Loucy (cell line): ENCODE measurements around the gene IDH2.

ENCODE experiments used
- H2AFZ ChIP-seq: fragments of 200-600 bp; sonication (generic); 2 replicates; pipeline ENCODE4 v1.6.0; 2016; ENCODE audit warnings: antibody characterized with exemption, mild to moderate bottlenecking, low read length, moderate library complexity
- H3F3A ChIP-seq: fragments of 200-600 bp; 2 replicates; pipeline ENCODE4 v1.6.0; 2016; ENCODE audit warnings: antibody characterized with exemption, low read depth, mild to moderate bottlenecking
- H3K27me3 ChIP-seq: fragments of 200-600 bp; sonication (generic); 2 replicates; pipeline ENCODE4 v1.6.1; 2014; ENCODE audit warnings: low read length, mild to moderate bottlenecking; ENCODE audit not compliant: insufficient read depth, poor library complexity, severe bottlenecking
- H3K36me3 ChIP-seq: fragments of 200-600 bp; sonication (generic); 2 replicates; pipeline ENCODE4 v1.6.1; 2016; ENCODE audit warnings: low read length; ENCODE audit not compliant: insufficient read depth
- H3K4me1 ChIP-seq: fragments of 200-600 bp; sonication (generic); 2 replicates; pipeline ENCODE4 v1.5.1; 2014; ENCODE audit warnings: low read length, mild to moderate bottlenecking; ENCODE audit not compliant: insufficient read depth, poor library complexity, severe bottlenecking
- H3K4me2 ChIP-seq: fragments of 200-600 bp; sonication (generic); 2 replicates; pipeline ENCODE4 v1.6.0; 2014; ENCODE audit warnings: antibody characterized with exemption, low read length, low read depth, mild to moderate bottlenecking; ENCODE audit not compliant: poor library complexity, severe bottlenecking
- H3K4me3 ChIP-seq: fragments of 200-600 bp; sonication (generic); 2 replicates; pipeline ENCODE4 v1.5.1; 2014; ENCODE audit warnings: low read length, mild to moderate bottlenecking, mixed read lengths; ENCODE audit not compliant: poor library complexity, severe bottlenecking
- H3K79me2 ChIP-seq: fragments of 200-600 bp; sonication (generic); 2 replicates; pipeline ENCODE4 v1.6.1; 2014; ENCODE audit warnings: low read length; ENCODE audit not compliant: insufficient read depth
- H3K9ac ChIP-seq: fragments of 200-600 bp; sonication (generic); 2 replicates; pipeline ENCODE4 v1.6.0; 2014; ENCODE audit warnings: mild to moderate bottlenecking, low read depth, low read length, moderate library complexity; ENCODE audit not compliant: poor library complexity, severe bottlenecking
- H3K9me2 ChIP-seq: fragments of 200-600 bp; sonication (generic); replicated peaks from 2 replicates; pipeline ENCODE4 v1.6.1; 2016; ENCODE audit warnings: low read depth, low read length, mixed read lengths
- H3K9me3 ChIP-seq: fragments of 200-600 bp; sonication (generic); 2 replicates; pipeline ENCODE4 v1.6.1; 2014; ENCODE audit warnings: mild to moderate bottlenecking, antibody characterized with exemption, low read length, low read depth; ENCODE audit not compliant: insufficient read depth
- H4K20me1 ChIP-seq: fragments of 200-600 bp; sonication (generic); 2 replicates; pipeline ENCODE4 v1.6.0; 2014; ENCODE audit warnings: antibody characterized with exemption, low read length, mild to moderate bottlenecking; ENCODE audit not compliant: insufficient read depth, poor library complexity, severe bottlenecking
- CTCF ChIP-seq: fragments of 200-600 bp; sonication (generic); conservative IDR thresholded peaks from 2 replicates; pipeline ENCODE4 v1.5.1; 2014; ENCODE audit warnings: mild to moderate bottlenecking, antibody characterized with exemption, low read length
- EZH2phosphoT487 ChIP-seq: fragments of 200-600 bp; IDR thresholded peaks from 2 replicates; pipeline ENCODE4 v1.6.1; 2018; ENCODE audit warnings: antibody characterized with exemption, mild to moderate bottlenecking, moderate library complexity, borderline replicate concordance

Gene IDH2

GRCh38 chr15:90055182-90055581 is 47.1 kb downstream of the IDH2 start:
- H3K4me2 ChIP-seq = no peak overlapping the region

DNA sequence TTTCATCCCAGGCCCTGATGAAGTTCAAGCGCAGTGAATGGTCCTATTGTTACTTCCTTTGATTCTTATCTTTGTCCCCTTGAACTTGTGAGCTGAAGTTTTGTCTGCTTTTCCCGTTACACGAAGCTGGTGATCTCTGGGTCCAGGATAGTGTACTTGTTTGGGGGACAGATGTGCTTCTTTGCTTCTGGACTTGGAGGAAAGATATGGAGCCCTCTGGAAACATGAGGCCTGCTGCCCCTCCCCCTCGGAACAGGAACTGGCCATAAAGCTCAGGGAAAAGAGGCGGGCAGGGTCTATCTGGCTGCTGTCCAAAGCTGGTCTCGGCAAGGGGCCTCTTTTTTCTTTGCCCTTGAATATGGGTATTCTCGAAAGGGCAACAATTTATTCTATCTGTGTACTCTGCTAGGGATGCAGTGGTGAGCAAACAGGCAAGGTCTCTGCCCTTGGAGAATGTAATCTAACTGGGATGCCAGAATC is 47.6 kb downstream of the IDH2 start:
- Histone ChIP-seq H3K27me3 (no peaks in the 10 kb centered on the region), H3K9me2 (no peaks in the 10 kb centered on the region), H2AFZ (no peak overlapping the region), H3K4me1 (peaks cover 16% of the 10 kb centered on the region), H3K79me2 (peaks cover 3% of the 10 kb centered on the region; the same call in 1 of the 2 replicates), H3K4me3 (no peak overlapping the region), H3K4me2 (no peak overlapping the region), H3K9me3 (no peaks in the 10 kb centered on the region), H4K20me1 (no peaks in the 10 kb centered on the region), H3K9ac (no peak overlapping the region), H3F3A (no peaks in the 10 kb centered on the region), H3K36me3 (no peaks in the 10 kb centered on the region)
- no peak for TF ChIP-seq CTCF
- no peak for TF ChIP-seq EZH2phosphoT487

More at GRCh38 chr15:90055182-90055581, 47.1 kb downstream of the IDH2 start:
- Histone ChIP-seq H3K79me2 (peaks cover 3% of the 10 kb centered on the region; the same call in 1 of the 2 replicates), H3K27me3 (no peaks in the 10 kb centered on the region), H3K9ac (no peak overlapping the region), H3K4me1 (peaks cover 18% of the 10 kb centered on the region), H3K9me3 (no peaks in the 10 kb centered on the region), H3F3A (no peaks in the 10 kb centered on the region), H3K4me3 (no peak overlapping the region), H3K36me3 (no peaks in the 10 kb centered on the region), H2AFZ (no peak overlapping the region), H4K20me1 (no peaks in the 10 kb centered on the region), H3K9me2 (no peaks in the 10 kb centered on the region)
- TF ChIP-seq CTCF (no peak), EZH2phosphoT487 (no peak)

DNA sequence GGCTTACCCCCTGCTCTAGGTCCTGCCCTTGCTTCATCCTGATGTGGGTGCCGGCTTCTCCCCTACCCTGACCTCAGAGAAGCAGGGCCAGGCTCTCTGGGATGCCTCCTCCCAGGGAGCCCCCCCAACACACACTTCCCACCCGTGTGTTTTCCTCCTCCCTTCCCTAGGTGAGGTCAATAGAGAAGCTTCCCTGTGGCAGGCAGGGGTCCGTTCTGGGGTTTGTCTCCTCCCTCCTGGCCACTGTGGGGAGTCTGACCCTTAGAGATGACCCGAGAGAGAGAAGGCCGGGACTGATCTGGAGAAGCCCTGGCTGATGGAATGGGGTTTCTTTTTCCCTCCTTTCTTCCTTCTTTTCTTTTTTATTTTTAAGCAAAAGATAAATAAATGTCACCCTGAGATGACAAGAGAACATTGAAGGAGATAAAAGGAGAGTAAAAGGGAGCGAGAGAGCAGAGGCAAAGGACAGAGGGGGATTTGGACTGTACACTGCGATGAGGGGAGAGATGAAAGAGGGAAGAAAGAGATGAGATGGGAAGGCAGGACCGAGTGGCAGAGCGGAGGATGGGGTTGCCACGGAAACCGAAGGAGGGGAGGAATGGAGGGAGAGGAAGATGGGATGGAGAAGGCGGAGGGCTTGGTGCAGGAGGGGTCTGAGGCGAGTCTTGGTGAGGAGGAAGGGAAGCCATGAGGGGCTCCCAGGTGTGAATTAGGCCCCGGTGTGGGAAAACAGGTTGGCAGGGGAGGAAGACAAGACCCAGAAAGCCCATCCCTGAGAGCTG is 48.4 kb downstream of the IDH2 start:
- no peak overlapping the region for H3K4me2 ChIP-seq
- no peaks in the 10 kb centered on the region for H3K36me3 ChIP-seq
- H3K9me3 ChIP-seq = no peaks in the 10 kb centered on the region
- no peak overlapping the region for H3K9ac ChIP-seq
- no peaks in the 10 kb centered on the region for H3K9me2 ChIP-seq
- H3K4me1 ChIP-seq = peaks cover 12% of the 10 kb centered on the region
- H3K27me3 ChIP-seq = no peaks in the 10 kb centered on the region
- no peak overlapping the region for H2AFZ ChIP-seq
- TF ChIP-seq CTCF (no peak), EZH2phosphoT487 (no peak)
- H3K79me2 ChIP-seq = peaks cover 3% of the 10 kb centered on the region; the same call in 1 of the 2 replicates
- H3F3A ChIP-seq = no peaks in the 10 kb centered on the region
- no peaks in the 10 kb centered on the region for H4K20me1 ChIP-seq
- H3K4me3 ChIP-seq = no peak overlapping the region
